Adrenal gland (tissue), 12 donors: ENCODE data around the gene IFNA13. TPM values are rescaled to one million over a fixed set of nuclear protein-coding genes. Genes with fewer than 3 reads are reported as not detected.
"Not testable (repeated sequence)": the region's sequence is repeated elsewhere in the genome, so short reads cannot be mapped to it uniquely, and the experiment has no call there.

ENCODE experiments used
- DNase-seq, 7 donors: peaks; one replicate each; pipeline ENCODE4 v3.0.0-alpha.2; 2019 to 2020
- H3K27ac ChIP-seq, 5 donors: fragments of 200-600 bp; sonication (generic) in 4 of 5; 1 replicate in 3 of 5; 2 replicates in 2 of 5; pipeline versions ENCODE4 v1.5.1 to v1.8.0; 2016 to 2020; ENCODE audit warnings: mild to moderate bottlenecking in 1 of 5
- H3K27me3 ChIP-seq: fragments of 200-600 bp; 2 replicates; pipeline ENCODE4 v1.8.0; 2021
- H3K36me3 ChIP-seq, 2 donors: fragments of 200-600 bp; replicated peaks in 1 of 2; 1 replicate in 1 of 2; 2 replicates in 1 of 2; pipeline versions ENCODE4 v1.5.1 to v1.8.0; 2018 to 2022
- H3K4me1 ChIP-seq, 2 donors: fragments of 200-600 bp; replicated peaks in 1 of 2; 1 replicate in 1 of 2; 2 replicates in 1 of 2; pipeline versions ENCODE4 v1.5.1 to v1.8.0; 2018 to 2021
- H3K4me3 ChIP-seq, 4 donors: fragments of 200-600 bp; sonication (generic) in 3 of 4; one replicate each; pipeline ENCODE4 v1.5.1; 2016 to 2018
- H3K9me3 ChIP-seq, 3 donors: fragments of 200-600 bp; sonication (generic) in 1 of 3; replicated peaks in 1 of 3; 1 replicate in 2 of 3; 2 replicates in 1 of 3; pipeline versions ENCODE4 v1.5.1 to v1.8.0; 2016 to 2021
- CTCF ChIP-seq, 6 experiments: fragments of 450-650 bp in 4 of 6; fragments of 200-600 bp in 2 of 6; sonication (generic) in 1 of 6; IDR thresholded peaks; 1 replicate in 5 of 6; 2 replicates in 1 of 6; pipeline versions ENCODE4 v1.5.1 to v1.8.0; 2016 to 2021; ENCODE audit warnings: antibody characterized with exemption in 6 of 6, mild to moderate bottlenecking in 2 of 6, moderate library complexity in 1 of 6
- POLR2A ChIP-seq, 2 donors: fragments of 450-650 bp; IDR thresholded peaks; one replicate each; pipeline ENCODE4 v1.6.1; 2017; ENCODE audit warnings: antibody characterized with exemption in 2 of 2, mild to moderate bottlenecking in 2 of 2, moderate library complexity in 1 of 2
- WGBS, 4 donors: extraction: QIAGEN DNeasy Blood & Tissue Kit in 2 of 4; methylation state at CpG; one replicate each; pipeline versions ENCODE4 v1.1.5 to v1.1.7; 2013 to 2017; 5-methylcytosine and 5-hydroxymethylcytosine counted together
- intact Hi-C, 2 donors: fragments of 100-400 bp; cut with DNase I; formaldehyde crosslinking; loops; one replicate each; pipeline versions ENCODE4 v1.14.1 to v1.15.0; 2022 to 2023
- polyA plus RNA-seq, 3 donors: library from polyadenylated mRNA; stranded (reverse); fragments of 200-250 nt in 2 of 3; fragments of 350-450 nt in 1 of 3; fragmentation: Illumina TruSeq in 1 of 3; extraction: RNeasy Lipid Tissue Mini Kit (QIAGEN cat#74804) in 1 of 3; gene quantifications; one replicate each; pipeline ENCODE4 v1.2.3, GENCODE V29; 2013 to 2014
- total RNA-seq, 9 donors: library from RNA; depleted of rRNA in 4 of 9; stranded (reverse); fragments of >200 nt in 4 of 9; fragments of 120-200 nt in 1 of 9; fragmentation: NEBNext Ultra II Directional in 1 of 9; extraction: Animal tissue kit (Norgen Biotek cat#: 25700) in 1 of 9; gene quantifications; one replicate each; pipeline versions ENCODE4 v1.1.0 to v1.2.4, GENCODE V29; 2013 to 2023
- donor health status: healthy with polysubstance abuse.
- donor health status: Bipolar disorder and iron deficiency.
- donor health status: DM: yes; HTN: yes; CAD: no.
- donor health status: DM: no; HTN: no; CAD: no.
- donor health status: DM: no; HTN: no; CAD: no.
- donor health status: DM: yes; HTN: yes; CAD: no.

Gene IFNA13
- total and polyA plus RNA-seq, 12 donors, result not detected

GRCh38 chr9:21381448-21382339 lies 13.8 kb upstream of the IFNA13 start:
- TF ChIP-seq CTCF (IDR thresholded peaks at IDR 0.05) (no peak), POLR2A (IDR thresholded peaks at IDR 0.05) (no peak)
- H3K27me3 ChIP-seq, result peaks cover 8% of the 10 kb centered on the region
- intact Hi-C loops, result no loop called here
- H3K4me3 ChIP-seq, result no peak overlapping the region
- 52 to 59% (median 56%) methylated on average over 5 of the region's 5 CpGs for WGBS, 4 donors
- no peak for DNase-seq
- H3K4me1 ChIP-seq, result no peaks in the 10 kb centered on the region
- no peaks in the 10 kb centered on the region for H3K9me3 ChIP-seq
- no peaks in the 10 kb centered on the region for H3K36me3 ChIP-seq
- H3K27ac ChIP-seq, result no peak overlapping the region

GRCh38 chr9:21371467-21371866 lies 3.6 kb upstream of the IFNA13 start:
- intact Hi-C loops, result not testable (repeated sequence)

GRCh38 chr9:21367169-21367568 lies 688 bp downstream of the IFNA13 start:
- WGBS, 4 donors, result 86 to 96% (median 90%) methylated on average over 1 of the region's 2 CpGs
- DNase-seq, H3K4me1 ChIP-seq, intact Hi-C loops, H3K27me3 ChIP-seq, H3K36me3 ChIP-seq, H3K27ac ChIP-seq, H3K9me3 ChIP-seq, H3K4me3 ChIP-seq: not testable (repeated sequence)

More at GRCh38 chr9:21371467-21371866, 3.6 kb upstream of the IFNA13 start:
- not testable (repeated sequence) for H3K4me3 ChIP-seq, H3K9me3 ChIP-seq, H3K27me3 ChIP-seq, H3K36me3 ChIP-seq, H3K4me1 ChIP-seq, H3K27ac ChIP-seq, DNase-seq
- 40 to 92% (median 61%) methylated on average over 2 to 4 of the region's 4 CpGs for WGBS, 4 donors

GRCh38 chr9:21362287-21362686 lies 5.6 kb downstream of the IFNA13 start:
- 65 to 88% (median 84%) methylated on average over 6 to 8 of the region's 8 CpGs for WGBS, 4 donors

More at GRCh38 chr9:21362287-21362686, 5.6 kb downstream of the IFNA13 start:
- Histone ChIP-seq H3K4me3 (no peak overlapping the region), H3K36me3 (no peaks in the 10 kb centered on the region), H3K9me3 (no peaks in the 10 kb centered on the region), H3K27ac (no peak overlapping the region), H3K4me1 (no peaks in the 10 kb centered on the region), H3K27me3 (no peaks in the 10 kb centered on the region)
- TF ChIP-seq POLR2A (IDR thresholded peaks at IDR 0.05), result no peak
- TF ChIP-seq CTCF (IDR thresholded peaks at IDR 0.05), result no peak
- intact Hi-C loops, result no loop called here
- no peak for DNase-seq
